GM19395 (cell line): ENCODE measurements around the gene BNC2.
"Not testable (repeated sequence)": the region's sequence is repeated elsewhere in the genome, so short reads cannot be mapped to it uniquely, and the experiment has no call there.

Source experiments
- ATAC-seq: cut with Tn5 transposase; IDR thresholded peaks from one replicate; pipeline ENCODE4 v1.9.1; 2021; ENCODE audit warnings: mild to moderate bottlenecking, moderate library complexity; ENCODE audit not compliant: unreplicated experiment

BNC2 gene

GRCh38 chr9:16555802-16556201, 314.7 kb downstream of the BNC2 start:
- no peak for ATAC-seq

GRCh38 chr9:16553869-16554540, 316.5 kb downstream of the BNC2 start:
- no peak for ATAC-seq

GRCh38 chr9:16552252-16552651, 318.2 kb downstream of the BNC2 start:
- ATAC-seq = no peak

- ATAC-seq = no peak
These were observed 318.8 kb downstream of the BNC2 start for GRCh38 chr9:16551692-16552091.

GRCh38 chr9:16545639-16546038, 324.8 kb downstream of the BNC2 start:
- no peak for ATAC-seq

- no peak for ATAC-seq
These were observed 325.6 kb downstream of the BNC2 start for GRCh38 chr9:16544842-16545241.

- no peak for ATAC-seq
These were observed 326.8 kb downstream of the BNC2 start for GRCh38 chr9:16543686-16544085.

GRCh38 chr9:16543225-16543624, 327.2 kb downstream of the BNC2 start:
- ATAC-seq = no peak

GRCh38 chr9:16542290-16542689, 328.2 kb downstream of the BNC2 start:
- ATAC-seq = no peak

- no peak for ATAC-seq
These were observed 329.5 kb downstream of the BNC2 start for GRCh38 chr9:16540743-16541613.

GRCh38 chr9:16539626-16540025, 330.8 kb downstream of the BNC2 start:
- ATAC-seq = not testable (repeated sequence)

GRCh38 chr9:16535555-16535954, 334.9 kb downstream of the BNC2 start:
- no peak for ATAC-seq

GRCh38 chr9:16532681-16533450, 337.6 kb downstream of the BNC2 start:
- ATAC-seq = no peak

GRCh38 chr9:16532272-16532671, 338.2 kb downstream of the BNC2 start:
- ATAC-seq = no peak

- no peak for ATAC-seq
These were observed 339.5 kb downstream of the BNC2 start for GRCh38 chr9:16530669-16531642.

- no peak for ATAC-seq
These were observed 342.9 kb downstream of the BNC2 start for GRCh38 chr9:16527573-16527972.

GRCh38 chr9:16526380-16526779, 344.1 kb downstream of the BNC2 start:
- no peak for ATAC-seq

- no peak for ATAC-seq
These were observed 345.6 kb downstream of the BNC2 start for GRCh38 chr9:16524823-16525222.

GRCh38 chr9:16524078-16524477, 346.4 kb downstream of the BNC2 start:
- ATAC-seq = no peak

- no peak for ATAC-seq
These were observed 348.5 kb downstream of the BNC2 start for GRCh38 chr9:16521868-16522411.
